Measurements from ENCODE around the gene GID8. TPM values are rescaled to one million over a fixed set of nuclear protein-coding genes. Genes with fewer than 3 reads are reported as not detected.

GID8 gene
- polyA plus RNA-seq, 1 donor from 2014 or later: 54.8 TPM

DNA sequence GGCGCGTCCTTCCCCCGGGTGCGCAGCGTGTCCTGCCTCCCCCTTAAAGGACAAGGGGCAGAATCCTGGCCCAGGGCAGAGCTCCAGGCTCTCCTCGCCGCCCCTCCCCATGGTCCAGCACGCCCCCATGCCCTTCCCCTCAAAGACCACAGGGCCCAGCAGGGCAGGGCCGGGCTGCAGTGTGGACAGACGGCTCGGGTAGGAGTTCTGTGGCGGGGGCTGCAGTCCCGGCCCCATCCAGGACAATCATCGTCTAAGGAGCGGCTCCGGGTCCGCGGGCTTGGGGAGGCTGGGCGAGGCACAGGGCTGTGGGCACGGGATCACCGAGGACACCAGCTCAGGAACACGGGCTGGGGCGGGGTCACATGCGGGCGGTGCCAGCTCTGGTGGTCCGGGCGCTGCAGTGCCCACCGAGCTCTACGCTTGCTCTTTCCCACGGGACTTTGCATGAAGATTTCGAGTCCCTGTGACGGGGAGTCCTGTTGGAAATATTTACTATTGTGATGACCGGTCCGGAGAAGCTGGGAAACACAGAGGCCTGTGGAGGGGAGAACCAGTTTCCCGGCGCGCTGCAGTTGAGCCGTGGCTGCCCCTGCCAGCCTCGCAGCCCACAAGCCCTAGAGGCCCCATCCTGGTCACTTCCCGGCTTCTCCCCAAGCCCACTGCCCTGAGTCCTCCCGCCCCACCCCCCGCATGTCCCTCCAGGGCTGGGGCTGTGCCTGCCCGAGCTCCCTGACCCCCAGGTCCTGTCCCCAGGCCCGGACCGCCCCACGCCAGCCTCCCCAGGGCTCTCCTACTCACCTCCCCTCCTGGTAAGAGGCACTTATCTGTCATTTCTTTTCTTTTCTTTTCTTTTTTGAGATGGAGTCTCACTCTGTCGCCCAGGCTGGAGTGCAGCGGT is 35.1 kb downstream of the GID8 start:
- no peak overlapping the region for H2AFZ ChIP-seq (ENCODE audit: low read depth, low read length)

DNA sequence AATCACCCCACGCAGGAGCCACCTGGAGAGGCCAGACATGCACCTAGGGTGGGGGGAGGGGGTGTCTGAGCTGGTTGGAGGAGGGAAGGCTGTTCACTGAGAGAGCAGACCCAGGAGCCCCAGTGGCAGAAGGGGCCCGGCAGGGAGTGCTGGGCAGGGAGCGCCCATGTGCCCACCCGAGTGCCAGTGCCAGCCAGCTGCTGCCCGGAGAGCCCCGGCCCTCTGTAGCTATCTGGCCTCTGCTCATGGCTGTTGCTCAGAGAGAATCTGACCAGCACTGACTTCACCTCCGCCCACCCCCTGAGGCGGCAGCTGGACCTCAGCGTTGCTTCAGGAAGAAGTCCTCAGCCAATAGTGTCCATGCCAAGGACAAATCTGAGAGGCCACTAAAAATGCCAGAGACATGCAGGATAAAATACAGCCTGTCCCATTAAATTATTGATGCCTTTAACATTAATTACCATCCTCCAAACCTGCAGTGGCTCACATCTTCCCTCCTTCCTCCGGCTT is 37.4 kb downstream of the GID8 start:
- Histone ChIP-seq H3K79me2 (replicated peaks; ENCODE audit: insufficient read depth, low read length) (no peaks in the 10 kb centered on the region), H3K4me2 (ENCODE audit: low read length) (no peak overlapping the region), H3K27ac (ENCODE audit: low read length) (no peak overlapping the region), H4K20me1 (ENCODE audit: insufficient read depth) (no peaks in the 10 kb centered on the region), H3F3A (ENCODE audit: insufficient read depth, low read length, poor library complexity, severe bottlenecking) (no peaks in the 10 kb centered on the region), H3K36me3 (ENCODE audit: insufficient read depth, low read length) (no peaks in the 10 kb centered on the region), H3K27me3 (ENCODE audit: insufficient read depth, low read depth, low read length) (peaks cover 22% of the 10 kb centered on the region), H3K9me2 (ENCODE audit: insufficient read depth, low read length) (no peaks in the 10 kb centered on the region), H2AFZ (ENCODE audit: low read depth, low read length) (no peak overlapping the region), H3K4me3 (ENCODE audit: low read length) (no peak overlapping the region), H3K9me3 (ENCODE audit: low read length) (no peaks in the 10 kb centered on the region), H3K9ac (ENCODE audit: low read length) (no peak overlapping the region)
- TF ChIP-seq POLR2AphosphoS5 (IDR thresholded peaks at IDR 0.05) (no peak), TAF1 (IDR thresholded peaks at IDR 0.05; ENCODE audit: low read depth) (no peak), REST (IDR thresholded peaks at IDR 0.05; ENCODE audit: borderline replicate concordance) (no peak), EZH2 (IDR thresholded peaks at IDR 0.05; ENCODE audit: borderline replicate concordance, insufficient read depth, low read length, poor library complexity, severe bottlenecking) (no peak), RAD21 (conservative IDR thresholded peaks at IDR 0.05) (no peak), EP300 (conservative IDR thresholded peaks at IDR 0.05; ENCODE audit: poor library complexity, severe bottlenecking) (no peak), SMC3 (conservative IDR thresholded peaks at IDR 0.05; ENCODE audit: poor library complexity) (no peak)

More for the DNA sequence above, 35.1 kb downstream of the GID8 start:
- H3K79me2 ChIP-seq (replicated peaks; ENCODE audit: insufficient read depth, low read length): no peaks in the 10 kb centered on the region
- TF ChIP-seq, protein P1, sequence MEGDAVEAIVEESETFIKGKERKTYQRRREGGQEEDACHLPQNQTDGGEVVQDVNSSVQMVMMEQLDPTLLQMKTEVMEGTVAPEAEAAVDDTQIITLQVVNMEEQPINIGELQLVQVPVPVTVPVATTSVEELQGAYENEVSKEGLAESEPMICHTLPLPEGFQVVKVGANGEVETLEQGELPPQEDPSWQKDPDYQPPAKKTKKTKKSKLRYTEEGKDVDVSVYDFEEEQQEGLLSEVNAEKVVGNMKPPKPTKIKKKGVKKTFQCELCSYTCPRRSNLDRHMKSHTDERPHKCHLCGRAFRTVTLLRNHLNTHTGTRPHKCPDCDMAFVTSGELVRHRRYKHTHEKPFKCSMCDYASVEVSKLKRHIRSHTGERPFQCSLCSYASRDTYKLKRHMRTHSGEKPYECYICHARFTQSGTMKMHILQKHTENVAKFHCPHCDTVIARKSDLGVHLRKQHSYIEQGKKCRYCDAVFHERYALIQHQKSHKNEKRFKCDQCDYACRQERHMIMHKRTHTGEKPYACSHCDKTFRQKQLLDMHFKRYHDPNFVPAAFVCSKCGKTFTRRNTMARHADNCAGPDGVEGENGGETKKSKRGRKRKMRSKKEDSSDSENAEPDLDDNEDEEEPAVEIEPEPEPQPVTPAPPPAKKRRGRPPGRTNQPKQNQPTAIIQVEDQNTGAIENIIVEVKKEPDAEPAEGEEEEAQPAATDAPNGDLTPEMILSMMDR (IDR thresholded peaks at IDR 0.05; ENCODE audit: poor library complexity, severe bottlenecking): no peak
- no peak for TF ChIP-seq SMC3 (conservative IDR thresholded peaks at IDR 0.05; ENCODE audit: poor library complexity)
- no peak for TF ChIP-seq POLR2AphosphoS5 (IDR thresholded peaks at IDR 0.05)
- TF ChIP-seq REST (IDR thresholded peaks at IDR 0.05; ENCODE audit: borderline replicate concordance): no peak
- TF ChIP-seq RAD21 (conservative IDR thresholded peaks at IDR 0.05): no peak
- no peak for TF ChIP-seq TAF1 (IDR thresholded peaks at IDR 0.05; ENCODE audit: low read depth)
- no peak for TF ChIP-seq MXI1 (conservative IDR thresholded peaks at IDR 0.05; ENCODE audit: poor library complexity, severe bottlenecking)
- TF ChIP-seq EZH2 (IDR thresholded peaks at IDR 0.05; ENCODE audit: borderline replicate concordance, insufficient read depth, low read length, poor library complexity, severe bottlenecking): no peak
- TF ChIP-seq EP300 (conservative IDR thresholded peaks at IDR 0.05; ENCODE audit: poor library complexity, severe bottlenecking): no peak
- H3K4me3 ChIP-seq (ENCODE audit: low read length): peak overlapping the region; percentile 52
- H3F3A ChIP-seq (ENCODE audit: insufficient read depth, low read length, poor library complexity, severe bottlenecking): no peaks in the 10 kb centered on the region
- no peaks in the 10 kb centered on the region for H3K9me2 ChIP-seq (ENCODE audit: insufficient read depth, low read length)
- no peak overlapping the region for H3K4me2 ChIP-seq (ENCODE audit: low read length)
- no peaks in the 10 kb centered on the region for H3K36me3 ChIP-seq (ENCODE audit: insufficient read depth, low read length)
- no peaks in the 10 kb centered on the region for H4K20me1 ChIP-seq (ENCODE audit: insufficient read depth)
- peaks cover 22% of the 10 kb centered on the region for H3K27me3 ChIP-seq (ENCODE audit: insufficient read depth, low read depth, low read length)
- H3K9me3 ChIP-seq (ENCODE audit: low read length): no peaks in the 10 kb centered on the region
- peak overlapping the region; percentile 29 for H3K9ac ChIP-seq (ENCODE audit: low read length)
- H3K27ac ChIP-seq (ENCODE audit: low read length): no peak overlapping the region
